Measurements from ENCODE around the gene MON1B. TPM values are rescaled to one million over a fixed set of nuclear protein-coding genes. Genes with fewer than 3 reads are reported as not detected.

The MON1B gene
- polyA plus RNA-seq, 1 donor (not counting 4 experiments of a cell fraction or from before 2014, with no cell fraction given) = 9.7 TPM

- TF ChIP-seq EZH2 (IDR thresholded peaks at IDR 0.05; ENCODE audit: low read length) = no peak
- TF ChIP-seq, protein P1, sequence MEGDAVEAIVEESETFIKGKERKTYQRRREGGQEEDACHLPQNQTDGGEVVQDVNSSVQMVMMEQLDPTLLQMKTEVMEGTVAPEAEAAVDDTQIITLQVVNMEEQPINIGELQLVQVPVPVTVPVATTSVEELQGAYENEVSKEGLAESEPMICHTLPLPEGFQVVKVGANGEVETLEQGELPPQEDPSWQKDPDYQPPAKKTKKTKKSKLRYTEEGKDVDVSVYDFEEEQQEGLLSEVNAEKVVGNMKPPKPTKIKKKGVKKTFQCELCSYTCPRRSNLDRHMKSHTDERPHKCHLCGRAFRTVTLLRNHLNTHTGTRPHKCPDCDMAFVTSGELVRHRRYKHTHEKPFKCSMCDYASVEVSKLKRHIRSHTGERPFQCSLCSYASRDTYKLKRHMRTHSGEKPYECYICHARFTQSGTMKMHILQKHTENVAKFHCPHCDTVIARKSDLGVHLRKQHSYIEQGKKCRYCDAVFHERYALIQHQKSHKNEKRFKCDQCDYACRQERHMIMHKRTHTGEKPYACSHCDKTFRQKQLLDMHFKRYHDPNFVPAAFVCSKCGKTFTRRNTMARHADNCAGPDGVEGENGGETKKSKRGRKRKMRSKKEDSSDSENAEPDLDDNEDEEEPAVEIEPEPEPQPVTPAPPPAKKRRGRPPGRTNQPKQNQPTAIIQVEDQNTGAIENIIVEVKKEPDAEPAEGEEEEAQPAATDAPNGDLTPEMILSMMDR (optimal IDR thresholded peaks at IDR 0.05 in 1 of 3, IDR thresholded peaks at IDR 0.05 in 1 of 3, conservative IDR thresholded peaks at IDR 0.05 in 1 of 3; ENCODE audit: extremely low read depth in 1 of 3, insufficient read depth in 2 of 3, low read length in 3 of 3) = no peak
- FAIRE-seq = no peak
- dilution Hi-C loops (cut with MboI; ENCODE audit: extremely low pct_ligation_motif_present, low sequenced_read_pairs) = no loop called here
- Histone ChIP-seq H3K36me3 (ENCODE audit: control insufficient read depth in 2 of 2, extremely low read depth in 1 of 2, insufficient read depth in 2 of 2, low read length in 2 of 2) (no peaks in the 10 kb centered on the region), H3K4me3 (ENCODE audit: control insufficient read depth in 2 of 3, extremely low read depth in 1 of 3, insufficient read depth in 2 of 3, low read depth in 1 of 3, low read length in 3 of 3) (no peak overlapping the region), H3K9me3 (ENCODE audit: control insufficient read depth, low read depth, low read length) (no peaks in the 10 kb centered on the region), H3K27ac (ENCODE audit: control insufficient read depth, insufficient read depth, low read length) (no peak overlapping the region), H3K27me3 (ENCODE audit: control insufficient read depth, extremely low read depth, insufficient read depth, low read length) (no peaks in the 10 kb centered on the region), H2AFZ (ENCODE audit: control insufficient read depth, low read length) (no peak overlapping the region), H3K4me1 (ENCODE audit: control insufficient read depth, extremely low read depth, insufficient read depth, low read length) (no peaks in the 10 kb centered on the region), H3K9me1 (ENCODE audit: control insufficient read depth, extremely low read depth, insufficient read depth, low read length) (no peaks in the 10 kb centered on the region), H3K79me2 (ENCODE audit: control insufficient read depth, insufficient read depth, low read length) (no peaks in the 10 kb centered on the region), H3K9ac (ENCODE audit: control insufficient read depth, extremely low read depth, insufficient read depth, low read length) (no peak overlapping the region), H3K4me2 (ENCODE audit: control insufficient read depth, extremely low read depth, insufficient read depth, low read depth, low read length) (no peak overlapping the region), H4K20me1 (ENCODE audit: control insufficient read depth, extremely low read depth, insufficient read depth, low read length) (no peaks in the 10 kb centered on the region)
- no peak for DNase-seq (ENCODE audit: low read depth, low spot score)
These were observed 42.9 kb upstream of the MON1B start for GRCh38 chr16:77148121-77148520.

DNA sequence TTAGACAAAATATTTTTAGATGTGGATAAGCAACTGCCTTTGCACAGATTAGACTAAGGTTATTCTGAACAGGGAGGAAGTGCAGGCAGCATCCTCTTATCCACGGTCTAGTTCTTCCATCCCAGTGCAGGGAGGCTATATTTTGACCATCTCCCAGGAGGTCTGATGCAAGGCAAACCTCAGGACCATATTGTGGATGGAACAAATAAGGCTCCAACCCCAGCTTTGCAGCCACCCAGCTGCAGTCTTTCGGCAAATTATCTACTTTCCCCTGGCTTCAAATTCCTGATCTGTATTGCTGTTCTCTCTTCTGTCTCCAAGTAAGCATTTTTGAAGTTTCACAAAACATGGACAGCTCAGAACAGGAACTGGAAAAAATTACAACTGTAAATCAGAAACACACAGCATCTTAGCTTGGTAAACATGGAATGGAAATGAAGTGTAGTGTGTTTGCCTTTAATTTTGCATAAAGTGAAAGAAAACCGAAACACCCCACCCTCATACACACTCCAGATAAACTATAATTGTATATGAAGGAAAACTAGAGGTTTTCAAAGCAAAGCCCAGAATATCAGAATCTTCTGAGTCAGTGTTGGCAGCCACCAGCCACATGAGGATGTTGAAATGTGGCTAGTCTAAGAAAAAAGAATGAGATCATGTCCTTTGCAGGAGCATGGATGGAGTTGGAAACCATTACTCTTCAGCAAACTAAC is 33.5 kb upstream of the MON1B start:
- Histone ChIP-seq H4K20me1 (ENCODE audit: control insufficient read depth, extremely low read depth, insufficient read depth, low read length) (no peaks in the 10 kb centered on the region), H3K36me3 (ENCODE audit: control insufficient read depth in 2 of 2, extremely low read depth in 1 of 2, insufficient read depth in 2 of 2, low read length in 2 of 2) (no peaks in the 10 kb centered on the region), H3K9me3 (ENCODE audit: control insufficient read depth, low read depth, low read length) (no peaks in the 10 kb centered on the region), H2AFZ (ENCODE audit: control insufficient read depth, low read length) (no peak overlapping the region), H3K79me2 (ENCODE audit: control insufficient read depth, insufficient read depth, low read length) (no peaks in the 10 kb centered on the region), H3K4me1 (ENCODE audit: control insufficient read depth, extremely low read depth, insufficient read depth, low read length) (no peaks in the 10 kb centered on the region), H3K9ac (ENCODE audit: control insufficient read depth, extremely low read depth, insufficient read depth, low read length) (no peak overlapping the region), H3K4me3 (ENCODE audit: control insufficient read depth in 2 of 3, extremely low read depth in 1 of 3, insufficient read depth in 2 of 3, low read depth in 1 of 3, low read length in 3 of 3) (no peak overlapping the region), H3K9me1 (ENCODE audit: control insufficient read depth, extremely low read depth, insufficient read depth, low read length) (no peaks in the 10 kb centered on the region), H3K27ac (ENCODE audit: control insufficient read depth, insufficient read depth, low read length) (no peak overlapping the region), H3K4me2 (ENCODE audit: control insufficient read depth, extremely low read depth, insufficient read depth, low read depth, low read length) (no peak overlapping the region), H3K27me3 (ENCODE audit: control insufficient read depth, extremely low read depth, insufficient read depth, low read length) (no peaks in the 10 kb centered on the region)
- dilution Hi-C loops (cut with MboI; ENCODE audit: extremely low pct_ligation_motif_present, low sequenced_read_pairs) = loop anchor here (25.0 kb wide), 1 partner anchor 1370 kb away; no protein-coding TSS in a partner anchor
- DNase-seq (ENCODE audit: low read depth, low spot score) (no peak), FAIRE-seq (no peak)
- TF ChIP-seq EZH2 (IDR thresholded peaks at IDR 0.05; ENCODE audit: low read length) = no peak
- TF ChIP-seq, protein P1 (optimal IDR thresholded peaks at IDR 0.05 in 1 of 3, IDR thresholded peaks at IDR 0.05 in 1 of 3, conservative IDR thresholded peaks at IDR 0.05 in 1 of 3; ENCODE audit: extremely low read depth in 1 of 3, insufficient read depth in 2 of 3, low read length in 3 of 3) = no peak
